GM13977 (cell line): ENCODE measurements around the gene GOT1.

Experiments used
- DNase-seq: peaks from one replicate; pipeline ENCODE4 v3.0.0; 2012; ENCODE audit warnings: low spot score
- in situ Hi-C: fragments of 300-500 bp; cut with MboI; formaldehyde crosslinking; loops from one replicate; pipeline ENCODE4 v1.12.0; 2022; ENCODE audit warnings: low sequenced_read_pairs, low pct_unique_long_range_greater_than_20kb, mixed read lengths, inconsistent platforms; ENCODE audit not compliant: unreplicated experiment
- TF ChIP-seq, protein P1 (sequence below): IDR thresholded peaks from 2 replicates; pipeline ENCODE4 v1.5.1; 2012; ENCODE audit warnings: mild to moderate bottlenecking, control low read depth; ENCODE audit not compliant: insufficient read depth; ENCODE audit errors: extremely low read depth, missing control alignments

Gene GOT1

DNA sequence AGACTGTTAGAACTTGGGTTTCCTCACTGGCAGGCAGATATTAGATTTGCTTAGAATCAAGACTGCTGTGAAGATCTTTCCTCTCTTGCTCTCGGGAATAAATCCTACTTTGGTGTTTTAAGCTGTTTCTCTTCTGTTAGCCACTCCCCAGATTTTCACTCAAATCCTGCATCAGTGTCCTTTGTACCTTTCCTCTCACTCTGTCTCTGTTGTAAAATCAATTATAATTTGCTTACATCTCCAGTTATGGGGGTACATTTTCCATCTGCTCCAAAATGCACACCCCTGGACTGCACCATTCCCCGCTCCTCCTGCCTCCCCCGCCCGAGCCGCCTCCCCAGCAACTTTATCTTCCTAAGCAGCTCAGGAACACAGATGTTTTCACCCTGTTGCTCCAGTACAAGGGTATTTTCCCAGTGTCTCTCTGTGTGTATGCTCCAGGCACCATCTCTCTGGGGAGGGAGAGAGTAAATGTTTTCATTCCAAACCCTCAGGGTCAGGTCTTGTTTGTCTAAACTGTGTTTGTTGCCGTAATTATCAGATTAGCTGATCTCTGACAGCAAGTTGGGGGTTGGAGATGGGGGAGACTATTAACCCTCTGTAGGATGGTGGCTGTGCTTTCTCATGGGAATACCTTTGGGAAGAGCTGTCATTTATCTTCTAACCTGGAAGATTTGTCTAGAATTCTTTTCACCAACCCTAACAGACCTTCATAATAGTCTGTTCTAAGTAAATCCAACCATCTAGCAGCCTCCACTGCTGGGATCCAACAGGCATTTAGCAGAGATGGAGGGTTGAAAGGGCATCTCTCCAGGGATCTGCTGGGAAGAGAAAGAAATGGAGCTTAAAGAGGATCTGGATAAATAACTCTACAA, 20.4 kb upstream of the GOT1 start:
- in situ Hi-C loops = no loop called here
- DNase-seq = no peak
- TF ChIP-seq, protein P1, sequence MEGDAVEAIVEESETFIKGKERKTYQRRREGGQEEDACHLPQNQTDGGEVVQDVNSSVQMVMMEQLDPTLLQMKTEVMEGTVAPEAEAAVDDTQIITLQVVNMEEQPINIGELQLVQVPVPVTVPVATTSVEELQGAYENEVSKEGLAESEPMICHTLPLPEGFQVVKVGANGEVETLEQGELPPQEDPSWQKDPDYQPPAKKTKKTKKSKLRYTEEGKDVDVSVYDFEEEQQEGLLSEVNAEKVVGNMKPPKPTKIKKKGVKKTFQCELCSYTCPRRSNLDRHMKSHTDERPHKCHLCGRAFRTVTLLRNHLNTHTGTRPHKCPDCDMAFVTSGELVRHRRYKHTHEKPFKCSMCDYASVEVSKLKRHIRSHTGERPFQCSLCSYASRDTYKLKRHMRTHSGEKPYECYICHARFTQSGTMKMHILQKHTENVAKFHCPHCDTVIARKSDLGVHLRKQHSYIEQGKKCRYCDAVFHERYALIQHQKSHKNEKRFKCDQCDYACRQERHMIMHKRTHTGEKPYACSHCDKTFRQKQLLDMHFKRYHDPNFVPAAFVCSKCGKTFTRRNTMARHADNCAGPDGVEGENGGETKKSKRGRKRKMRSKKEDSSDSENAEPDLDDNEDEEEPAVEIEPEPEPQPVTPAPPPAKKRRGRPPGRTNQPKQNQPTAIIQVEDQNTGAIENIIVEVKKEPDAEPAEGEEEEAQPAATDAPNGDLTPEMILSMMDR = no peak

DNA sequence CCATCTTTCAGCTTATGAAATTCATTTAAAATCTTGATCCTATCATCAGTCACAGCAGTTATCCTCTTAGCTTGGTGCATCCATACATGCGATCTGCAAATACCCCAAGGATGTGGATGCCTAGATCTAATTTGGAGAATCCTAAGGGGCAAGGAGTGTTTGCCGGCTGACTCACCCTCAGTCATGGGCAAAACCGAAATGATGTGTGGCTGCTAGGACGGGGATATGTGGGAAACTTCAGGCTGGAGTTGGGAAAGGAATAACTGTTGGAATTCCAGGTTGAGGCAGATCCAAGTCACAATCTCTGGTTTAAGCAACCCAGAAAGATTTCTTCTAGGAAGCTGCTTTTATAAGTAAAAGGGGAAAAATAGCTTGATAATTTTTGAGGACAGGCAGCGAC, 19.7 kb upstream of the GOT1 start:
- DNase-seq = no peak
- in situ Hi-C loops = no loop called here
- TF ChIP-seq, protein P1 = no peak

DNA sequence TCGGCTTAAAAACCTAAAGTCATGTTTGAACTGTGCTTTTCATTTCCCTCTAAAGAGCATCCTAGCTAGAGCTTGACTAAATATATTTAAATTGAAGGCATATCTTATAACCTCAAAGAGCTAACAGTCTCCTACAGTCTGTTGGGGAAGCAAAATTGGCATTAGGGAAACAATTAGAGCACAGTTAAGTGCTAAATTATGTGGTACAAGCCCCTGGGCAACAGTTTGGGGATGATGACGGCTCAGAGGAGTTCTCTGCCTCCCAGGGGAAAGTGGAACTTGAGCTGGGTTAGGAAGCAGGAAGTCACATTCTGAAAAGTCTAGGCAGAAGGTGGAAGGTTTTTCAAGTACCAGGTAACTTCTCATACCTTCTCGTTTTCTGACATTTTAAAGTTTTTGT, 18.6 kb upstream of the GOT1 start:
- TF ChIP-seq, protein P1 = no peak
- in situ Hi-C loops = loop anchor here (25.0 kb wide), 1 partner anchor 263 kb away; no protein-coding TSS in a partner anchor
- no peak for DNase-seq

DNA sequence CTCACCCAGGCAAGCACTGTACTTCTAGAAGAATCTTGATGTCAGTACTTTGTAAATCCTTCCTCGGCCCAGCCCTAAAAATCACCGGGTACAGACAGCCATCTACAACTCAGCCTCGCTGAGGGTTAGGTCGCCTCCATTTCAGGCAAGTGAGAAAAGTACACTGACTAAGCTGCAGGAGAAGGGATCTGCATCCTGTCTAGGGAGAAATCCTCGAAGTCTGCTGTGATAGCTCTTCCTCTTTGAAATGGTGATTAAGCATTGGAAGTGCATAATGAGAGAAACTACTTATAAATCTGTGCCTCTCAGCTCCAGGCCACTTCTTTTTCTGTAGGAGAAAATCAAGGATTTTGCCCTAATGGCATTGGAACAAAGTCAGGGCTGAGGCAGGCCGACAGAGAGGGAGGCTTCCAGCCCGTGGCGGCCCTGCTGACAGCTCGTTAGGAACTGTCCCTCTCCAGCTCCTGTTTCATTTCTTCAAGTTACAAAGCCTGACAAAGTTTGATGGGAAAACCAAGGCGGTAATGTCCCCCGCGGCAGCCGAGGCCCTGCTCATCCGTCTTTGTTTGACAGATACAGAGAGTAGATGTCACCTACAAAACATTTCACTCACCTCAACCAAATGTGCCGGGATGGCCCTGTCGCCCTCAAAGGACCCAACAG, 14.1 kb upstream of the GOT1 start:
- TF ChIP-seq, protein P1 = no peak
- no peak for DNase-seq
- in situ Hi-C loops = loop anchor here (25.0 kb wide), 1 partner anchor 268 kb away; no protein-coding TSS in a partner anchor

DNA sequence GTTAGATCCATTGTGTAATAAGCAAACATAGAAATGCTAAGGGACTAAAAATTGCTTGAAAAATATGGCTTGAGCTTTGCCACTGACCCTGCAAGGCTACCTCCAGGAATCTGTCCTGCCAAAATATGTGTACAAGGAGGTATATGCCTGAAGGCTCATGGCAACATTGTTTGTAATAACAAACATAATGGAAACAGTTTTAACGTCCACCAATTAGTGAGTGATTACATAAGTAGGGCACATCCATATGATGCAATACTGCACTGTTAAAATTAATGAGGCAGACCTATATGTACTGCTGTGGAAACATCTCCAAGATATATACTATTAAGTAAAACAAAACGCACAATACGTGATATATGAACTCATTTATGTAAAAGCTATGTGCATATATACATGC, 13.1 kb upstream of the GOT1 start:
- in situ Hi-C loops = loop anchor here (25.0 kb wide), 1 partner anchor 269 kb away; no protein-coding TSS in a partner anchor
- TF ChIP-seq, protein P1 = no peak
- no peak for DNase-seq

DNA sequence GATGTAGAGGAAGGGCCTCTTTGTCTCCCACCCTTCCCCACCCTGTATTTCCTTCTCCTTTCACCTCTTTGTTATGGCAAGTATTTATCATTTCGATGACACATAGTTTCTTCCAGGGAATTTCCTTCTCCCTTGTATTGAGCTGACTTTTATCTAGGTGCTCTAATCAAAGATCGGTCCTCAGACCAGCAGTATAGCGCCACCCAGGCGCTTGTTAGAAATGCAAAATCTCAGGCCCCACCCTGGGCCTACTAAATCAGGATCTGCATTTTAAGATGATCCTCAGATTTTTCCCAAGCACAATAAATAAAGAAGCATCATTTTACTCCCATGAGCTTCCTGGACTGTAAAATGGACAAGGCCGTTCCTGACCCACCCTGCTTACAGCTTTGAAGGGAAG, 12.0 kb upstream of the GOT1 start:
- in situ Hi-C loops = loop anchor here (25.0 kb wide), 1 partner anchor 270 kb away; no protein-coding TSS in a partner anchor
- TF ChIP-seq, protein P1 = no peak
- DNase-seq = no peak
